ENCODE data around the gene CCDC148. TPM values are rescaled to one million over a fixed set of nuclear protein-coding genes. Genes with fewer than 3 reads are reported as not detected.

CCDC148 gene
- total RNA-seq, 1 donor from 2014 or later = 2.4 TPM

GRCh38 chr2:158484892-158485556 lies 28.5 kb upstream of the CCDC148 start:
- peaks cover 55% of the 10 kb centered on the region for H3K79me2 ChIP-seq (ENCODE audit: insufficient read depth, low read length)
- no peak overlapping the region for H3K4me2 ChIP-seq (ENCODE audit: low read length)
- Mint-ChIP-seq H3K27me3 (ENCODE audit: low read depth, unreplicated experiment) (no peaks in the 10 kb centered on the region), H3K27ac (ENCODE audit: unreplicated experiment) (peak overlapping the region; percentile 31), H3K4me1 (ENCODE audit: low read depth, unreplicated experiment) (peaks cover 50% of the 10 kb centered on the region), H3K9me3 (ENCODE audit: unreplicated experiment) (no peaks in the 10 kb centered on the region), H3K36me3 (ENCODE audit: low read depth, unreplicated experiment) (no peaks in the 10 kb centered on the region), H3K4me3 (ENCODE audit: unreplicated experiment) (no peak overlapping the region)
- H4K20me1 ChIP-seq (ENCODE audit: insufficient read depth, low read length) = no peaks in the 10 kb centered on the region
- H3K4me3 ChIP-seq (ENCODE audit: insufficient read depth, low read depth, low read length) = no peak overlapping the region
- TF ChIP-seq CTCF (IDR thresholded peaks at IDR 0.05; ENCODE audit: insufficient read depth, low read depth, low read length) (no peak), EZH2 (IDR thresholded peaks at IDR 0.05; ENCODE audit: insufficient read depth, low read length) (no peak)
- peaks cover 9% of the 10 kb centered on the region for H3K4me1 ChIP-seq (ENCODE audit: insufficient read depth, low read length)
- DNase-seq (ENCODE audit: low read depth) (no peak), FAIRE-seq (peak; percentile 20)
- no peak overlapping the region for H2AFZ ChIP-seq (ENCODE audit: low read depth, low read length)
- no peak overlapping the region for H3K9ac ChIP-seq (ENCODE audit: low read length)
- no peaks in the 10 kb centered on the region for H3K27me3 ChIP-seq (ENCODE audit: insufficient read depth, low read length)
- no peak overlapping the region for H3K27ac ChIP-seq (ENCODE audit: low read depth, low read length)
- H3K9me3 ChIP-seq (ENCODE audit: insufficient read depth, low read depth, low read length) = no peaks in the 10 kb centered on the region
- no peaks in the 10 kb centered on the region for H3K36me3 ChIP-seq (ENCODE audit: insufficient read depth, low read length)

DNA sequence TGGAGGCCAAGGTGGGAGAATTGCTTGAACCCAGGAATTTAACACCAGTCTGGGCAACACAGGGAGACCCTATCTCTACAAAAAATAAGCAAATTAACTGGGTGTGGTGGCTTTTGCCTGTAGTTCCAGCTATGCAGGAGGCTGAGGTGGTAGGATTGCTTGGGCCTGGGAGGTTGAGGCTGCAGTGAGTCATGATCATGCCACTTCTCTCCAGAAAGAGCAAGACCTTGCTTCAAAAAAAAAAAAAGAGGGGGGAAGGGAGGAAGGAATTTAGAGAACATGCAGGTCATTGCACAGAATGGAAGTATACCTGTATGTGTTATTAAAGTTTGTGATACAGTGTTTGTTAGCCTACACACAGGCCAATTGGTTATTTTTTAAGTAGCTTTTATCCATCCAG lies 26.0 kb upstream of the CCDC148 start:
- H3K4me1 ChIP-seq (ENCODE audit: insufficient read depth, low read length) = peaks cover 9% of the 10 kb centered on the region
- no peak for TF ChIP-seq EZH2 (IDR thresholded peaks at IDR 0.05; ENCODE audit: insufficient read depth, low read length)
- TF ChIP-seq CTCF (IDR thresholded peaks at IDR 0.05; ENCODE audit: insufficient read depth, low read depth, low read length) = no peak
- Mint-ChIP-seq H3K27me3 (ENCODE audit: low read depth, unreplicated experiment) (no peaks in the 10 kb centered on the region), H3K4me1 (ENCODE audit: low read depth, unreplicated experiment) (peaks cover 36% of the 10 kb centered on the region), H3K27ac (ENCODE audit: unreplicated experiment) (peak overlapping the region; percentile 50), H3K4me3 (ENCODE audit: unreplicated experiment) (no peak overlapping the region), H3K9me3 (ENCODE audit: unreplicated experiment) (no peaks in the 10 kb centered on the region), H3K36me3 (ENCODE audit: low read depth, unreplicated experiment) (no peaks in the 10 kb centered on the region)
- H3K36me3 ChIP-seq (ENCODE audit: insufficient read depth, low read length) = no peaks in the 10 kb centered on the region
- DNase-seq (ENCODE audit: low read depth) (peak; percentile 41), FAIRE-seq (no peak)
- peak overlapping the region; percentile 12 for H3K4me2 ChIP-seq (ENCODE audit: low read length)
- no peaks in the 10 kb centered on the region for H3K27me3 ChIP-seq (ENCODE audit: insufficient read depth, low read length)
- H2AFZ ChIP-seq (ENCODE audit: low read depth, low read length) = no peak overlapping the region
- no peak overlapping the region for H3K27ac ChIP-seq (ENCODE audit: low read depth, low read length)
- H3K4me3 ChIP-seq (ENCODE audit: insufficient read depth, low read depth, low read length) = no peak overlapping the region
- no peak overlapping the region for H3K9ac ChIP-seq (ENCODE audit: low read length)
- H3K79me2 ChIP-seq (ENCODE audit: insufficient read depth, low read length) = peaks cover 39% of the 10 kb centered on the region
- H3K9me3 ChIP-seq (ENCODE audit: insufficient read depth, low read depth, low read length) = no peaks in the 10 kb centered on the region
- H4K20me1 ChIP-seq (ENCODE audit: insufficient read depth, low read length) = no peaks in the 10 kb centered on the region

GRCh38 chr2:158481116-158481515 lies 24.6 kb upstream of the CCDC148 start:
- peaks cover 26% of the 10 kb centered on the region for H3K4me1 Mint-ChIP-seq (ENCODE audit: low read depth, unreplicated experiment)
- H4K20me1 ChIP-seq (ENCODE audit: insufficient read depth, low read length) = no peaks in the 10 kb centered on the region
- no peak for FAIRE-seq
- no peaks in the 10 kb centered on the region for H3K36me3 Mint-ChIP-seq (ENCODE audit: low read depth, unreplicated experiment)
- H2AFZ ChIP-seq (ENCODE audit: low read depth, low read length) = no peak overlapping the region
- H3K79me2 ChIP-seq (ENCODE audit: insufficient read depth, low read length) = peaks cover 32% of the 10 kb centered on the region
- H3K4me3 ChIP-seq (ENCODE audit: insufficient read depth, low read depth, low read length) = no peak overlapping the region
- DNase-seq (ENCODE audit: low read depth) = no peak
- H3K27me3 ChIP-seq (ENCODE audit: insufficient read depth, low read length) = no peaks in the 10 kb centered on the region
- H3K9me3 ChIP-seq (ENCODE audit: insufficient read depth, low read depth, low read length) = no peaks in the 10 kb centered on the region
- peaks cover 1% of the 10 kb centered on the region for H3K36me3 ChIP-seq (ENCODE audit: insufficient read depth, low read length)
- H3K9me3 Mint-ChIP-seq (ENCODE audit: unreplicated experiment) = no peaks in the 10 kb centered on the region
- peaks cover 5% of the 10 kb centered on the region for H3K4me1 ChIP-seq (ENCODE audit: insufficient read depth, low read length)
- no peak overlapping the region for H3K4me3 Mint-ChIP-seq (ENCODE audit: unreplicated experiment)
- H3K27ac Mint-ChIP-seq (ENCODE audit: unreplicated experiment) = no peak overlapping the region
- H3K27me3 Mint-ChIP-seq (ENCODE audit: low read depth, unreplicated experiment) = no peaks in the 10 kb centered on the region
- H3K9ac ChIP-seq (ENCODE audit: low read length) = no peak overlapping the region
- H3K27ac ChIP-seq (ENCODE audit: low read depth, low read length) = no peak overlapping the region
- no peak for TF ChIP-seq EZH2 (IDR thresholded peaks at IDR 0.05; ENCODE audit: insufficient read depth, low read length)
- TF ChIP-seq CTCF (IDR thresholded peaks at IDR 0.05; ENCODE audit: insufficient read depth, low read depth, low read length) = no peak
- no peak overlapping the region for H3K4me2 ChIP-seq (ENCODE audit: low read length)
